ENCODE data around the gene ARHGDIB. TPM values are rescaled to one million over a fixed set of nuclear protein-coding genes. Genes with fewer than 3 reads are reported as not detected.

ARHGDIB gene
- total RNA-seq, 6 donors from 2014 or later, result 169 to 307 (median 211) TPM

- no peaks in the 10 kb centered on the region for H3K27me3 ChIP-seq
- ATAC-seq (ENCODE audit: low FRiP score in 2 of 2) (peak in 1 of 2 donors; percentile 82), DNase-seq (no peak)
- H3K27ac ChIP-seq, result peak overlapping the region; percentile 41 to 67 (median 48)
- H3K36me3 ChIP-seq, result no peaks in the 10 kb centered on the region
- TF ChIP-seq EP300 (IDR thresholded peaks at IDR 0.05) (no peak), CTCF (IDR thresholded peaks at IDR 0.05) (no peak), POLR2A (IDR thresholded peaks at IDR 0.05) (no peak), POLR2AphosphoS5 (IDR thresholded peaks at IDR 0.05) (no peak)
- peaks cover 0 to 2% (median 0%) of the 10 kb centered on the region in 4 donors for H3K4me1 ChIP-seq
- no peaks in the 10 kb centered on the region for H3K9me3 ChIP-seq
- H3K4me3 ChIP-seq, result no peak overlapping the region
- WGBS, 2 donors, result 45 to 61% methylated on average over 5 of the region's 5 CpGs
Observed at GRCh38 chr12:14893506-14894250, 67.7 kb downstream of the ARHGDIB start.

- Histone ChIP-seq H3K9me3 (no peaks in the 10 kb centered on the region), H3K27ac (peak overlapping the region; percentile 41 to 67 (median 49)), H3K27me3 (no peaks in the 10 kb centered on the region), H3K4me1 (peaks cover 0 to 2% (median 0%) of the 10 kb centered on the region in 4 donors), H3K36me3 (no peaks in the 10 kb centered on the region), H3K4me3 (no peak overlapping the region)
- DNase-seq, result peak in 1 of 2 donors; percentile 50
- 58 to 64% methylated on average over 7 of the region's 7 CpGs for WGBS, 2 donors
- TF ChIP-seq POLR2AphosphoS5 (IDR thresholded peaks at IDR 0.05) (no peak), CTCF (IDR thresholded peaks at IDR 0.05) (no peak), EP300 (IDR thresholded peaks at IDR 0.05) (no peak), POLR2A (IDR thresholded peaks at IDR 0.05) (no peak)
- ATAC-seq (ENCODE audit: low FRiP score in 2 of 2), result peak; percentile 78 to 88
Observed at GRCh38 chr12:14892726-14893505, 68.5 kb downstream of the ARHGDIB start.

Other genes with a start within 250 kb of the ARHGDIB start
- gene WBP11, start 158.1 kb downstream of the ARHGDIB start, total RNA-seq, result 10 to 100 TPM; 18.2 to 45.0 (median 25.3) TPM
- 1 to 10 TPM in 2 of 6 donors, under 1 TPM in 3, not detected in 1; 0.33 to 3.4 (median 0.94) TPM for gene C12orf60, start 157.9 kb downstream of the ARHGDIB start, total RNA-seq
- 1 to 10 TPM in 4 of 6 donors, under 1 TPM in 2; 0.33 to 3.1 (median 1.1) TPM for gene SMCO3, start 147.4 kb downstream of the ARHGDIB start, total RNA-seq
- 1 to 10 TPM in 4 of 6 donors, under 1 TPM in 2; 0.55 to 5.8 (median 2.1) TPM for gene ART4, start 118.1 kb downstream of the ARHGDIB start, total RNA-seq
- gene MGP, start 75.7 kb downstream of the ARHGDIB start, total RNA-seq, result 100 to 1,000 TPM in 5 of 6 donors, 10 to 100 TPM in 1; 47.1 to 660 (median 286) TPM
- 10 to 100 TPM in 1 of 6 donors, 1 to 10 TPM in 4, not detected in 1; 1.2 to 25.0 (median 9.3) TPM for gene ERP27, start 23.1 kb downstream of the ARHGDIB start, total RNA-seq
- gene PDE6H, start 11.4 kb upstream of the ARHGDIB start, total RNA-seq, result not detected